CMK (cell line): ENCODE measurements around the gene BPIFB1.

Experiments
- DNase-seq: peaks from one replicate; pipeline ENCODE4 v3.0.0-alpha.2; 2010; ENCODE audit warnings: low read depth

The BPIFB1 gene, protein sequence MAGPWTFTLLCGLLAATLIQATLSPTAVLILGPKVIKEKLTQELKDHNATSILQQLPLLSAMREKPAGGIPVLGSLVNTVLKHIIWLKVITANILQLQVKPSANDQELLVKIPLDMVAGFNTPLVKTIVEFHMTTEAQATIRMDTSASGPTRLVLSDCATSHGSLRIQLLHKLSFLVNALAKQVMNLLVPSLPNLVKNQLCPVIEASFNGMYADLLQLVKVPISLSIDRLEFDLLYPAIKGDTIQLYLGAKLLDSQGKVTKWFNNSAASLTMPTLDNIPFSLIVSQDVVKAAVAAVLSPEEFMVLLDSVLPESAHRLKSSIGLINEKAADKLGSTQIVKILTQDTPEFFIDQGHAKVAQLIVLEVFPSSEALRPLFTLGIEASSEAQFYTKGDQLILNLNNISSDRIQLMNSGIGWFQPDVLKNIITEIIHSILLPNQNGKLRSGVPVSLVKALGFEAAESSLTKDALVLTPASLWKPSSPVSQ

DNA sequence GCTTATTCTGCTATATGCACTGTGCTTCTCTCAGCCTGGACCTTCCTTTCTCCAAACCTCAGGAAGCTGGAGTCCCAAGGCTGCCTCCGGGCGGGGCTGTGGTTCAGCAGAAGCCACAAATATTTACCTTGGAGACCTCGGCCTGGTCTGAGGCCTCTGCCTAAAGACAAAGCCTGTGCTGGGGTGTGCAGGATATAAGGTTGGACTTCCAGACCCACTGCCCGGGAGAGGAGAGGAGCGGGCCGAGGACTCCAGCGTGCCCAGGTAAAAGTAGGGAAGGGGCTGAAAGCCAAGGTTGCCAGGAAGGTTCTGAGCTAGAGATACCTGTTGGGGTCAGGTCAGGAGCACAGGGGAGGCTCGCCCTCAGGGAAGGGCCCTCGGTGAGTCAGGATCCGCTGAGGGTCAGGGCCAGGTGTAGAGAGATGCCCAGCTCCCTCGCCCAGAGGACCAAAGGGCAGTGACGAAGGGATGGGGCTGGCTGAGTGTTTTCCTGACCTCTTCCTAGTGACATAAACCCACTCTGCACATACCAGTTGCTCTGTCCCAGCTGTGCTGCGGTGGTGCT lies at the start of gene BPIFB1:
BPIFB1 (plus strand) TSS at position 224 of the 565 bp plus-strand sequence. CDS start 2,860 bp downstream, outside the sequence.
- DNase-seq: no peak

DNA sequence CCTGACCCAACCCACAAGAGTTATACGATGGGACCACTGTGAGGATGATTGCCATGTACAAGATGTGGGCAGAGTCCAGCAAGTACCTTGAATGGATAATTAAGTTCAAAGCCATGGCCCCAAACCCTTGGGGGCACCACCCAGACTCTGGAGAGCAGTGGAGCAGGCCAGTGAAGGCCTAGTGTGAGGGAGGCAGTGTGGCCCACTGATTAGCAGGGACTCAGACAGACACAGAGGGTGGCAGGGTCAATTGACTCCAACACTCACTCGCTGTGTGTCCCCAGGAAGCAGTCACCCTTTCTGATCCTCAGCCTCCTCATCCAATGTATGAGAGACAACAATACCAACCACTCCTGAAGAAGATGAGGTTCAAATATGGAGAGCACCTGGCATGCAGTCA lies 49.0 kb upstream of the BPIFB1 start:
- no peak for DNase-seq

DNA sequence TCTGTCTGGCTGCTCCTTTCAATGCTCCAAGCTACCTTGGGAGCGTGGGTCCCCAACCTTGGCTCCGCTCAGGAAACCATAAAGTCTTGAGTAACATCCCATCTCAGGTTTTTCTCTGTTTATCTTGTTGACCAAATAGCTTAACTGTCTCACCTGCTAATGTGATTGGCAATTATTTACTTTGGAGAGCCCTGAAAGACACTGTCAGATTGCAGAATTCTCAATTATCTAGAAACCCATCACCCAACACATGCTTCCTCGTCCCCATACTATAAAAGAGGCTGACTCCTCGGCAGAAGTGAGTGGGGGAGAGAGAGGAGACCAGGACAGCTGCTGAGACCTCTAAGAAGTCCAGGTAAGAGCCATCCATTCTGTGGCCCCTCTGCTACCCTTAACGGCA lies 47.3 kb upstream of the BPIFB1 start, which contains the start of gene BPIFA1:
BPIFA1 (plus strand) TSS at position 301 of the 400 bp plus-strand sequence. CDS start 1,716 bp downstream, outside the sequence.
- no peak for DNase-seq

DNA sequence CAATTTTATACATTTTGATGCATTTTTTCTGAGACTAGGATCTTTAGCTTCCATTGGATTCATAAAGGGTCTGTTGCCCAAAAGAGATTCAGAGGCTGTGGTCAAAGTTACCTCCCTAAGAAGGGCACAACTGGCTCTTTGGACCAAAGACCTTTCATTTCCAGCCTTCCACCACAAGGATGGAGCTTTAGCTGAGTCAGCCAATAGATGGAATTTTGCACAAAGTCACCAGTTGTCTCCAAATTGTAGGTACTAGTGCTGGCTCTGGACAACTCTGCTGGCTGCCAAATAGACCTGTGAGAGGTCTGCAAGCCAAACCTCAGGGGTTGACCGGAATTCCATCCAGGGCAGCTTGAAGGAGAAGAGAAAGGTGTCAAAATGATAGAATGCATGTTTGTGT lies 46.7 kb upstream of the BPIFB1 start:
- DNase-seq: no peak

DNA sequence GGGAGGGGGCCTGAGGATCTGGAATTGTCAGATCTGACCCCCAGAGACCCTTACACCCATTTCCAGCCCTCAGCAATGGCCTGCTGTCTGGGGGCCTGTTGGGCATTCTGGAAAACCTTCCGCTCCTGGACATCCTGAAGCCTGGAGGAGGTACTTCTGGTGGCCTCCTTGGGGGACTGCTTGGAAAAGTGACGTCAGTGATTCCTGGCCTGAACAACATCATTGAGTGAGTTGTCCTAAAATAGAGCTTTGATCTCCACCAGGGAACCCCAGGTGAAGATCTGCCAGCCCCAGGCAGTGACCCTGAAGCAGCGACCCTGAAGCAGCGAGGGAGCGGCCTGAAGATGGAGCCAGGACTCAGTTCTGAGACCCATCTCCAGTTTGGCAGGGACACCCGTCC lies 45.0 kb upstream of the BPIFB1 start:
- no peak for DNase-seq

DNA sequence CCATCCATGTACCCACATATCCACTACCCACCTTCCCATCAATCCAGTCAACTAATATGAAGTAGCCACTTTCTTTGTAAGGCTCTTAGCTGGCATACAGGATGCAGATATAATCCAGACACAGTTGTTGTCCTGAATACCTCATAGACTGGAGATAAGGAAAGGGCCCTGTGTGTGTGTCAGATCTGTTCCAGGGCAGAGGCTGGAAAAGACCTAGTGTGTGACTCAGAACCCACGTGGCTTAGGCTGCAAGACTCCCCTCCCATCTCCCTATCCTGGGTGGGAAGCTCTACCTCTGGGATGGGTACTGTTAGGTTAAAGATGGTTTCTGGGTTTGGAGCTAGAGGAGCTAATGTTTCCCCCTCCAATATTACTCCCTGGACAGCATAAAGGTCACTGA lies 43.6 kb upstream of the BPIFB1 start:
- no peak for DNase-seq

DNA sequence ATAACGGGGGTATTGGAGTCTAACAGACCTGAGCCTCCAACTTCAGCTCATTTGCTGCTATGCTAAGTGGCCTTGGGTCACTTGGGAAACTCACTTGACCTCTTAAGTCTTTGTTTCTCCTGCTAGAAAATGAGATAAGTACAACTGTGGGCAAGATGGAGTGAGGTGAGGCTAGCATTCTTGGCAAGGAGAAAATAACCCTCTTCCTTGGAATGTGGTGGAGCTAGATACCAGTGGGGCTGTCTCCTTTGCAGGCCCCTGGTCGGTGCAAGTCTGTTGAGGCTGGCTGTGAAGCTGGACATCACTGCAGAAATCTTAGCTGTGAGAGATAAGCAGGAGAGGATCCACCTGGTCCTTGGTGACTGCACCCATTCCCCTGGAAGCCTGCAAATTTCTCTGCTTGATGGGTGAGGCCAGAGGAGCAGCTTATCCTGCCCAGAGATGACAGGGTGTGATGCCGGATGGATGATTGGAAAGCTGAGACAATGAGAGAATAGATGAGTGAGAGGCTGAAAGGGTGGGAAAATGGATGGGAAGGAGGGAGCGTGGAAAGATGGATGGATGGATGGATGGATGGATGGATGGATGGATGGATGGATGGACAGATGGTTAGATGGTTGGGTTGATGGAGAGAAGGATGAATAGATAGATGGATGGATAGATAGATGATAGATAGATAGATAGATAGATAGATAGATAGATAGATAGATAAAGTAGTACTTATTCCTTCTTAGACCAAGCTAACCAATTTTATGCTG lies 42.9 kb upstream of the BPIFB1 start:
- no peak for DNase-seq

DNA sequence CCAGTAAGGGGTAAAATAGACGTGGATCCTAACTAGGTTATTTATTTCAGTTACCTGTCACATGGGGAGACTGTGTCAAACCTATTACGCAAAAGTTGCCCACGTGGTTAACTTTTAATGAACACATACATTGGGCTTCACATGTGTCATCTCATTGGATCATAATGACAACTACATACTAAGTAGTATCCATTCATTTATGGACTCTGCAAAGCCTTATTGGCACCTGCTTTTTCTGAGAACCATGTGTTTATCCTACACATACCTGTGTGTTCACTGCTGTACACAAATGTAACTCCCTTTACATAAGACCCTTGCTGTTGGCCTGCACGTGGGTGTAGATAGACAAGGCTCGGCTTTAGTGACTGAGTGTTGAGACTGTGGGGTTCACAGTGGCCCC lies 42.1 kb upstream of the BPIFB1 start:
- DNase-seq: no peak

DNA sequence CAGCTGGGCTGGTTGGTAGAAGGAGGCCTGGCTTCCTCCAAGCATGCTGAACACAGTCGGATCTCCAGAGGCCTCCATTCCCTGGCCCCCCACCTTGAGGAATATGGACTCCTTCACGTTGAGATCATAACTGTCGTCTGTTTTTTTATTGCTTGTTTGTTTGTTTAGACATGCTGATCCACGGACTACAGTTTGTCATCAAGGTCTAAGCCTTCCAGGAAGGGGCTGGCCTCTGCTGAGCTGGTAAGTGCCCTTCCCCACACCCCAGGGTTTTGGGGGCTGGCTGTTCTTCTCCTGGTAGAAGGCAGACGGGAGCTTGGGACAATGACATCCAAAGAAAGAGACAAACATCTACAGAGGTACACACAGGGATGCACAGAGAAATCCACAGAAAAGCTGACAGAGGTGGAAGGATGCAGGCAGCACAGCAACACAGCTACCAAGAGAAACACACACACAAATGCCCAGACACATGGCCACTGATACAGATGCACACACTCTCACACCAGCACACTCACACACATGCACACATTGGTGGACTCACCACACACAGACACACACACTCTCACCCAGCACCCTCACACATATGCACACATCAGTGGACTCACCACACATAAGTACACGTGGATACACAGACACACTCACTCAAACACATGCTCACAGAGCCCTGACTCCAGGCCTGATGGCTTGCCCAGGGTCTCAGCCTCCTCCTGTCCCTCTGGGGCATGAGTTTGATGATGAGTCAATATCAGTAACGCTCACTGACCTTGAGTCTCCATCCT lies 40.5 kb upstream of the BPIFB1 start:
- DNase-seq: no peak

DNA sequence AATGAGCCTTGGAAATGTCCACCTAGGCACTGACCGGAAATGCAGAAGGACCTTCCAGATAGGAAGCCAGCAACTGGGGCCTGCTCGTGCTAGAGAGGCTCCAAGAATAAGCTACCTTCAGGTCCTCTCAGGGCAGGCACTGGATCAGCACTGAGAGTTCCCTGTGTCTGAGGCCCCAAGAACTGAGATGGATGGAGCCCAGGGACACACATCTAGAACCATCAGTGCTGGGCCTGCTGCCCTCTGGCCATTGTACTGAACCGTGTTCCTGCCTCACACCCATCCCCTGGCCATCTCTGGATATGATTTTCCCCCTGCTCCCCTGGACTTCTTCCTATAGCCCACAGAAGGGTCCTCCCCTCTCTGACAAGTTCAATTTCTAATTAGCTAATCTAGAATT lies 36.9 kb upstream of the BPIFB1 start:
- DNase-seq: no peak

DNA sequence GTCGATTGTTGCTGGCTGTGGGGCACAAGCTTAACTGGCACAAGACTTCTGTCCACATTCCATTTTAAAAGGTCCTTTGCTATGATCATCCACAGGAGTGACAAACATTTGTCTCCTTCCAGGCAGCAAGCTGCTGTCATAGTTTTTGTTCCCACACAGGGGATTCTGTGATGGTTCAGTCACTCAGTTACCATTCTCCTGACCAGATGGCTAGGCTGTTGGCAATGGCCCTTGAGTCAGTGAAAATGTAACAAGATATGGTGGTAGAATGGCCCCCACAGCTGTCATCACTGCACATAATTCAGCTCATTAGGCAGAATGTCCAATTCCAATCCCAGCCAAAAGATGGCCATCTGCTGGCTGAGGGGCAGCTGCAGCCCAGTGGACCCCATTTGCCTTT lies 33.6 kb upstream of the BPIFB1 start:
- no peak for DNase-seq

DNA sequence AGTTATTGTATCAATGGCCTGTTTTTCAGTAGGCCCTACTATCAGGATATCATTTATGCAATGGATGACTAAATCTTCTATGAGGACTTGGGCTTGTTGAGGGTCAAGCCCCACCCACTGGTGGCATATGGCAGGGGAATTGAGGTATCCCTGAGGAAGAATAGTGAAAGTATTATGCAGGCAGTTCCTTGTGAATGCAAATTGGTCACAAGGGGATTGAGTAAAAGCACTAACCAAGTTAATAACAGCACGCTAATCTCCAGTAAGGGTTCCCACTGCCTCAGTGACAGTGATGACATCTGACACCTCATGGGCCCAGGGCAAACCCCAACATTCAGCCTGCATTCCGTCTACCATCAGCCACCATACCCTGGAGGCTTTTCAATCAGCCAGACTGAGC lies 32.3 kb upstream of the BPIFB1 start:
- no peak for DNase-seq

DNA sequence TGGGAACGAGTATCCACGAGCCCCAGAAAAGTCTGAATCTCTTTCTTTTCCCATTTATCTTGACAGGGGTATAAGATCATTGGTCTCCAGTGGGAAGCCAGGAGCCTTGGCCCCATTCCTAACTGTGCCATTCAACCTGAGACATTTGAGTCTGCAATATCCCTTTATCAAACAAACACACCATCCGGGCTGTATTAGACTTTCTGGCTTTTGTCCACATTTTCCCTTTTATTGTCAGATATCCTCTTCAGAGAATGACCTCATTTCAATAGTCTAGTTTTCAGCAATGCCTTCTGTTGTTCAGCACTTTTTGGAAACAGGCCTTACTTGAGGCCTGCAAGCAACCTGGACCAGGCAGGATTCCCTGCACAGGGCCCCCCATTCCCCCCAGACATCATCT lies 31.5 kb upstream of the BPIFB1 start:
- no peak for DNase-seq

DNA sequence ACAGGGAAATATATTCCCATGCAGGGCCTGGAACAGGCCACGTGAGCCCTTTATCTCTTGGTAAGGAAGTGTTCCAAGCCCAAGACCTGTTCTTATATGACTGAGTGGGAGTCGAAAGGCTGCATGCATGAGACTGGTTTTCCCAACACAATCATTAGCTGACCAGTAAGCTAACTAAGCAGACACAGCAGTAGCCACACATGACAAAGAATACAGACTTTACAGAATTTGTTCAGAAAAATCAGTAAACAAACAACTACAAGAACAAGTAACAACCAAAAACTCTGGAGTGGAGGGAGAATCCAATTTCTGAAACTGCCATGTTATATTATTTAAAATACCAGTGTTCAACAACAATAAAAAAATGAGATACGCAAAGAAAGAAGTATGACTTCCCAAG lies 30.6 kb upstream of the BPIFB1 start:
- DNase-seq: no peak

DNA sequence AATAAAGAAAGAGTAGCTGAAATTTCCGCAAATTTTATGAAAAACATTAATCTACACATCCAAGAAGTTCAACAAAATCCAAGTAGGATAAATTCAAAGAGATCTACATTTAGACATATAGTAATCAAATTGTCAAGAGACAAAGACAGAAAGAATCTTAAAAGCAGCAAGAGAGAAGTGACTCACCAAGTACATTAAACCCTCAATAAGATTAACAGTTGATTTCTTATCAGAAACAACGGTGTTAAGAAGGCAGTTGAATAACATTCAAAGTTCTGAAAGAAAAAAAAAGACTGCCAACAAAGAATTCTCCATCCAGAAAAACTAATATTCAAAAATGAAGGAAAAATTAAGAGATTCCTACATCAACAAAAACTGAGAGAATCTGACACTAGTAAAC lies 28.0 kb upstream of the BPIFB1 start:
- DNase-seq: no peak

DNA sequence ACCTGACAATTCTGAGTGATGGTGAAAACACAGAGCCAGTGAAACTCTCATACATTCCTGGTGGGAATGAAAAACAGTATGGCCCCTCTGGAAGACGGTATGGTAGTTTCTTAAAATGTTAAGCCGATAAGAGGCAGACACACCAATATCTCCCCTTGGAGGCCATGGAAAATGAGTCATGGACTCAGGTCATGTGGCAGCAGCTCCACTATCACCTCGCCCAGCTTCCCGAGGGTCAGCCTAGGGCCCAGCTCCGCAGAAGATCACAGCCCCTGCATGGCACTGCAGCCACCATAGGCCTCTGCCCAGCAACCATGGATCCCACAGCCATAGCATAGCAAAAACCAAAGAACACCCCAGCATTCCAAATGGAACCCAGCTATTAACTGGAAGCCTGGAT lies 25.8 kb upstream of the BPIFB1 start:
- no peak for DNase-seq

DNA sequence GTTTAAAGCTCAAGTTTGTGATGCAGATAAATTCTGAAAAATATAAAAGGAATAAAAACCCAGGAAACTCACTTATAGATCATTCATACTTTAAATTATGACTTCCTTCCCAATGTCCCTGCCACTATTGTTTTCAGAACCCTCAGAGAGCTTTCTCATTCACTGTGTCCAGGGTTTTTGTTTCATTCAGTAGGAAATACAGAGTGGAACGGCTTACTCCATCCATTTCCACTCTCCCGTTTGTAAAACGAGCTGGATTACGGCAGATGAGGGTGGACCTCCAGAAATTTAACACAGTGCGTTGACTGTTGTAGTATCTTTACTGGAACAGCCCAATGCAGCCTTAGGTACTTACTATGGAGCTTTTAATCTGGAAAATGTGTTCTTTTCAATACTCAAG lies 23.6 kb upstream of the BPIFB1 start:
- DNase-seq: no peak

DNA sequence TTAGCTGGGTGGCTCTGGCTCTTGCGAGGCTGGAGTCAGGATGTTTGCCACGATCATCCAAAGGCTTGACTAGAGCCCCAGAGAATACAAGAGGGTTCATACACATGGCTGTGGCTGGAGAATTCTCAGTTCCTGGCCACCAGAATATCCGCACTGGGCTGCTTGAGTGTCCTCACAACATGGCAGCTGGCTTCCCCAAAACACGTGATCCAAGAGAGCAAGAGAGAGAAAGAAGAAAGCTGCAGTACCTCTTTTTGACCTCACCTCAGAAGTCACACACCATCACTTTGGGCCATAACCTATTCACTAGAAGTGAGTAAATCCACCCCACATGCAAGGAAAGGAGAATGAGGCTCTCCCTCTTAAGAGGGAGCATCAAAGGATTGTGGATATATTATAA lies 21.5 kb upstream of the BPIFB1 start:
- no peak for DNase-seq

DNA sequence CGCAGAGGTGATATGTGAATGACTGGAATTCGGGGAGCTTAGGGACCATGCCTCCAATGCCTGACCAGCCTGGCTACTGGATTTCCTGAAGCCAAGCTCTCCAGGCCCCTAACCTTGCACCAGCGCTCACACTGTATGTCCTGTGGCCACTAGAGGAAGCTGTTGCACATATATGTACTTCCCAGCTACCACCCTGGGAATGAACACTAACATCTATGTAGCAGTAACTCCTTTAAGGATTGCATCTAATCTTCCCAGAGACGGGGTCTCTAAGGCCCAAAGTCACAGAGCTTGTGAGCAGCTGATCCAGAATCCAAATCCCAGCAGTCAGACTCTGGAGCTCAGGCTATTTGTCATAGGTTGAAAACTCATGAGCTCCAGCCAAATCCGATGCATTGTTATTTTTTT lies 20.4 kb upstream of the BPIFB1 start:
- DNase-seq: peak; percentile 12

DNA sequence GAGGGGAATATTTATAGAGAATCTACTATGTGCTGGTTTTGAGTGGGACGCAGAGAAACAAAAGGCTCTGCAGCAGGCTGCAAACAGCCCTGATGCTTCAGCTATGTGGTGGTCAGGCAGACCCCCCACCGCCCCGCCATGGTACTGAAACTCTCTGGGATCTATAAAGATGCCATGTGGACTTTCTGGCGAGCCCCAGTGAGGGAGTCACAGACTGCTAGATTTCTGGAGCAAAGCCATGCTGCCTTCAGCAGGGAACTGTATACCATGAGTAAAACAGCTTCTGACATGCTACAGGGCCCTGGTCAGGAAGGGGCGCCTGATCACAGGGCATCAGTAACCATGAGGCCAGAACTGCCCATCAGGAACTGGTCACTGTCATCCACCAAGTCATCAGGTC lies 19.2 kb upstream of the BPIFB1 start:
- DNase-seq: no peak

DNA sequence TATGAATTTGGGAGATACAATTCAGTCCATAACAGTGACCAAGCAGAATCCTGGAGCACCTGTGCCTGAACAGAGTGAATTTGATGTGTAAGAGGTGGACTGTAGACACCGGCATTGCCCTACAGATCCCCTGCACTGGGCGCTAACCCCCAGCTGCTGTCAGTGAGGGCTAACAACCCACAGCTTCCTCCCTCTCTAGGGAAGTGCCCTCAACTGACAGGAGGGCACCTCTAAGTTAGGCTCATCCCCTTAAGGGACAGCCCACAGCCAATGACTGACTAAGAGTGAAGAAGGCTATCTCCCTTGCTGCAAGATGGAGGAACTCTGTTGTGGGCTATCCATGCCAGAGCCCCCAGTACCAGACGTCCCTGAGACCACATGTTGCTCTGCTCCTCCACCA lies 15.3 kb upstream of the BPIFB1 start:
- DNase-seq: no peak
